Mucosa of descending colon (tissue), 3 donors: ENCODE measurements around the gene FOXN1. TPM values are rescaled to one million over a fixed set of nuclear protein-coding genes. Genes with fewer than 3 reads are reported as not detected.
A peak's percentile ranks its signal among the peaks of the same experiment; 100 is the strongest.
"Not testable (repeated sequence)": the region's sequence is repeated elsewhere in the genome, so short reads cannot be mapped to it uniquely, and the experiment has no call there.

ENCODE experiments used
- ATAC-seq: fragments of 200-7000 bp; cut with Tn5 transposase; one replicate; pipeline ENCODE4 v1.9.1; 2020; ENCODE audit warnings: mild to moderate bottlenecking, moderate library complexity
- DNase-seq, 3 donors: peaks; one replicate each; pipeline ENCODE4 v3.0.0-alpha.2; 2020
- H3K36me3 ChIP-seq: fragments of 200-600 bp; one replicate; pipeline ENCODE4 v1.8.0; 2021; ENCODE audit warnings: low read depth, mild to moderate bottlenecking
- H3K4me1 ChIP-seq: fragments of 200-600 bp; one replicate; pipeline ENCODE4 v1.8.0; 2021; ENCODE audit warnings: low read depth, mild to moderate bottlenecking
- H3K4me3 ChIP-seq: fragments of 200-600 bp; one replicate; pipeline ENCODE4 v1.8.0; 2021; ENCODE audit warnings: mild to moderate bottlenecking
- H3K9me3 ChIP-seq: fragments of 200-600 bp; one replicate; pipeline ENCODE4 v1.8.0; 2021; ENCODE audit warnings: mild to moderate bottlenecking
- CTCF ChIP-seq: fragments of 200-600 bp; IDR thresholded peaks from one replicate; pipeline ENCODE4 v1.8.0; 2022; ENCODE audit warnings: antibody characterized with exemption, mild to moderate bottlenecking
- intact Hi-C, 2 donors: fragments of 100-400 bp; cut with DNase I in 1 of 2; cut with micrococcal nuclease in 1 of 2; formaldehyde crosslinking; loops; one replicate each; pipeline versions ENCODE4 v1.11.0 to v1.11.1; 2022; cut with DNase I, micrococcal nuclease
- total RNA-seq, 3 donors: library from RNA; stranded (reverse); fragmentation: NEBNext Ultra II Directional in 2 of 3; extraction: Animal tissue kit (Norgen Biotek cat#: 25700) in 2 of 3; gene quantifications; one replicate each; pipeline versions ENCODE4 v1.2.1 to v1.2.4, GENCODE V29; 2021 to 2023
- donor health status: DM: no; HTN: no; CAD: no; lungs with moderate emphysema.
- donor health status: DM: no; HTN: no; CAD: no.
- donor health status: DM: no; HTN: yes; CAD: no.

Gene FOXN1
- total RNA-seq, 3 donors from 2014 or later = 0.46 to 0.69 TPM; not detected in 1

- ATAC-seq = no peak
- peaks cover 25% of the 10 kb centered on the region for H3K4me1 ChIP-seq
- intact Hi-C loops = no loop called here
- TF ChIP-seq CTCF = no peak
- DNase-seq = no peak
- H3K4me3 ChIP-seq = no peak overlapping the region
- H3K9me3 ChIP-seq = no peaks in the 10 kb centered on the region
- no peaks in the 10 kb centered on the region for H3K36me3 ChIP-seq
Measured at GRCh38 chr17:28573966-28574480, 67.9 kb downstream of the FOXN1 start.

GRCh38 chr17:28574526-28574925, 68.4 kb downstream of the FOXN1 start:
- Histone ChIP-seq H3K36me3 (no peaks in the 10 kb centered on the region), H3K4me3 (no peak overlapping the region), H3K9me3 (no peaks in the 10 kb centered on the region), H3K4me1 (peaks cover 23% of the 10 kb centered on the region)
- no peak for TF ChIP-seq CTCF
- no peak for DNase-seq
- intact Hi-C loops = no loop called here
- ATAC-seq = no peak

- no peak for DNase-seq
- no peak overlapping the region for H3K4me3 ChIP-seq
- no peak for TF ChIP-seq CTCF
- intact Hi-C loops = no loop called here
- no peaks in the 10 kb centered on the region for H3K9me3 ChIP-seq
- H3K36me3 ChIP-seq = no peaks in the 10 kb centered on the region
- no peak for ATAC-seq
- H3K4me1 ChIP-seq = peaks cover 16% of the 10 kb centered on the region
Measured at GRCh38 chr17:28575126-28575795, 69.1 kb downstream of the FOXN1 start.

GRCh38 chr17:28576016-28576415, 69.9 kb downstream of the FOXN1 start:
- ATAC-seq, H3K4me3 ChIP-seq, DNase-seq, intact Hi-C loops, H3K9me3 ChIP-seq, H3K36me3 ChIP-seq: not testable (repeated sequence)
- peaks cover 14% of the 10 kb centered on the region for H3K4me1 ChIP-seq

GRCh38 chr17:28576758-28577465, 70.8 kb downstream of the FOXN1 start, which contains the start of gene ALDOC:
TSS of gene ALDOC (minus strand) at chr17:28576895. CDS start at chr17:28575532, 1,363 bp downstream.
- ATAC-seq = peak; percentile 97
- Histone ChIP-seq H3K9me3 (no peaks in the 10 kb centered on the region), H3K4me1 (peaks cover 12% of the 10 kb centered on the region), H3K4me3 (no peak within 1 kb of the TSS), H3K36me3 (no peaks in the 10 kb centered on the region)
- peak; percentile 99 to 100 (median 99) for DNase-seq
- intact Hi-C loops = no loop called here
- no peak for TF ChIP-seq CTCF

- ATAC-seq = no peak
- no peak overlapping the region for H3K4me3 ChIP-seq
- TF ChIP-seq CTCF = no peak
- no peaks in the 10 kb centered on the region for H3K36me3 ChIP-seq
- peaks cover 7% of the 10 kb centered on the region for H3K4me1 ChIP-seq
- DNase-seq = no peak
- intact Hi-C loops = no loop called here
- H3K9me3 ChIP-seq = no peaks in the 10 kb centered on the region
Measured at GRCh38 chr17:28577466-28577824, 71.3 kb downstream of the FOXN1 start.
